HK-2 (cell line): ENCODE results near the gene FTSJ3.

Source experiments
- DNase-seq: peaks from one replicate; pipeline ENCODE4 v3.0.0-alpha.2; 2018; ENCODE audit not compliant: unreplicated experiment

The FTSJ3 gene

GRCh38 chr17:63842540-63843386, 15.3 kb upstream of the FTSJ3 start, which contains the start of gene SMARCD2:
Gene SMARCD2, minus strand, starts transcription at chr17:63842685. Its CDS starts 11 bp downstream, at chr17:63842674.
- peak; percentile 99 for DNase-seq

GRCh38 chr17:63842173-63842539, 14.7 kb upstream of the FTSJ3 start:
- peak; percentile 43 for DNase-seq

GRCh38 chr17:63841350-63842172, 14.1 kb upstream of the FTSJ3 start:
- peak; percentile 57 for DNase-seq

- DNase-seq = no peak
These were observed 13.3 kb upstream of the FTSJ3 start for GRCh38 chr17:63840591-63841349.

- no peak for DNase-seq
These were observed 11.2 kb upstream of the FTSJ3 start for GRCh38 chr17:63838631-63839171.

DNA sequence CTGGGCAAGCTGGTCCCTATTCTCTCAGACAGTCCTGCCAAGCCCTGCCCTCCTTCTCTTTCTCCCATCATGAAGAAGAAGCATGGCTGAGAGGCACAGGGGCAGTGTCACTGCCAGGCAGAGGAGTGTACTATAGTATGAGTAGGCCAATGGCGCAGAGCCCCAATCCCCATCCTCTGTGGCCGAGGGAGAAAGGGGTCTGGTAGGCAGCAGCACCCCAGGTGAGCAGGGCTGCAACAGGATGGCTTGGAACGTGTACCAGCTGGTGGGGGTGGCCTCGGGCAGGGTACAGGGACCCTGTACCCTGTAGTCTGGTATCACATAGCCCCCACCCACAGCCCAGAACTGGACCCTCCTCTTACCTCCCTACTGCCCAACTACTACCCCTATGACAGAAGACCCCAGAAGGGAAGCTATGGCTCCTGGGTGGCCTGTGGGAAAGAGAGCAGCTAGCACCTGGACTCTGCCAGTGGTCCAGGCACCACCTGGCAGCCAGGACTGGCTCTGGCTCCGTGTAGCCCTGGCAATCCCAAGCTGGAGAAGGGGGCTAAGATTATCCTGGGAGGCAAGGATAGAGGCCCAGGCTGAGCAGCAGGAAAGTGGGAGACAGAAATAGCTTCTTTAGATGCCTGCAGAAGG, 10.6 kb upstream of the FTSJ3 start:
- DNase-seq = no peak

DNA sequence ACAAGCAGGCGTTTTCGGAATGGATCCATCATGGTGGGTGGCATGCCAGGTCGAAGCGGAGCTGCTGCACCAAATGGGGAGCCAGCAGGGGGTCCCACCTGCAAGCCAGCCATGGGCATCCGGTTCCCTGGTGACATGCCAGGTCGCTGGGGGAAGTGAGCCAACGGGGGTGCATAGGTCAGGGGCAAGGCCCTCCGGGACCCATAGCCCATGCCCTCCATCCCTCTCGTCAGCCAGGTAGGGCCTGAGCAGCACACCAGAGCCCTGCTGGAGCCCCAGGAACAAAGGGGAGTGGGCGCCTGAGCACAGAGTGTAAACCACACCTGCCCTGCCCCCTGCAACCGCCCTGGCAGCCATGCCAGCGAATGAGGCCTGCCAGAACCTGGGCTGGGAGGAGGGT, 10.0 kb upstream of the FTSJ3 start:
- no peak for DNase-seq

DNA sequence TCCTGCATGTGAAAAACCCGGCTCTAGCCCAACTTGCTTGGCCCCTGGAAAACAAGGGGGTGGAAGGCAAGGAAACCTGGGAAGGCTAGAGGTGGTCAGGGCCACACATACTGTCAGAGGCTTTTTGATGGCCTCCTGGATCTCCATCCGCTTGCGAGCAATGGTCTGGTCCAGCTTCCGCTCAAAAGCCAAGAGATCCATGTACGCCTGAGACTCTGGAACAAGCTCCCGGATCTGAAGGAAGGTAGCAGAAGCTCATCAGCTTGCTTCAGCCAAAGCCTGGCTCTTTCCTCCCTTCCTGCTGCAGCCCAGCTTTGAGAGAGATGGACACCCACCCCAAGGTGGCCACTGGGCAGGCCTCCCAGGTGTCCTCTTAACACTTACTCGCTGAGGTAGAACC, 9.3 kb upstream of the FTSJ3 start:
- DNase-seq = no peak

DNA sequence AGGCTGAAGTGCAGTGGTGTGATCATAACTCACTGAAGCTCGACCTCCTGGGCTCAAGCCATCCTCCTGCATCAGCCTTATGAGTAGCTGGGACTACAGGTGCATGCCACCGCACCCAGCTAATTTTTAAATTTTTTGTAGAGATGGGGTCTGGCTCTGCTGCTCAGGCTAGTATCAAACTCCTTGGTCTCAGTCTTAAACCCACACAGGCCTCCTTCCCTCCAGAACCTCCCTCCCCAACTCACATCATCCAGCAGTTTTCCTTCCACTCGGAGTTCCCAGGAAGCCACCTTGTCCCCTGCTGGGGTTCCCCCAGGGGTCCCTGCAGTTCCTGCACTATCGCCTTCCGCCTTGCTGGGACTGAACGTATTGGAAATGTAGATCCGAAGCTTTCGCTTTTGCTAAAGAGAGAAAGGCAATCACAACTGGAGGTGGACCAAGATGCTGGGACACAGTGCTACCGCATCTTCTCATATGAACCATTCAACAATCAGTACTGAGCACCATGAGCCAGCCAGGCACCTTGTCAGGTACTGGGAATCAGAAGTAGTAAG, 7.8 kb upstream of the FTSJ3 start:
- no peak for DNase-seq

DNA sequence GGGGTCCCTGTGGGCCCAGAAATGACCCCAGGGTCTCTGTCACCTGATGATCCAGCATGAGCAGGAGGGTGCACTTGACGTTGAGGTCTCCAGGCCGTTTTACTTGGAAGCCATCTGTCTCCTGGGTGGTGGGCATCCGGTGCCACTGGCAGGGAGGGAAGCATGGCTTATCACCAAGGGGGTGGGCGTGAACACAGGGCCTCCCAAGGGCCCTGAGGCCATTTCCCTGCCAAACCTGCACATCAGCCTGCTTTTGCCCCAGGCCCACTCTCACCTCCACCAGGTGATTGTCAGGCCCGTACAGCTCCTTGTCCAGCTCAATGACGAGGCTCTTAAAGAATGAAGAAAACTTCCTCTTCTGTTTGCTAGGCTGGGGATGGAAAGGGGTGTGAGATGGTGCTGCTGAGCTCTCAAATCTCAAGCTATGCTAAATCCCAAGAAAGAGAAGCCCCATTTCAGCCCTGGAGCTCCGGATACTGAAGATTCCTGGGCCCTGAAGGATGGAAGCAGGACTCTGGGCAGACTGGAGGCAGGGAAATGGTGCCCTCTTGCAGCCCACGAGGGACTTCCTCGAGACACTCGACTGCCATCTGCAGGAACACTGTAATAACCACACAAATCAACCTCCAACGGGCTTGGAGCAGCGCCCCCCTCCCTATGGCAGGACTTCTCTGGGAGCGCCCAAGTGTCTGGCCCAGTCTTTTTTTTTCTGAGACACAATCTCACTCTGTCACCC, 7.1 kb upstream of the FTSJ3 start:
- peak; percentile 58 for DNase-seq

DNA sequence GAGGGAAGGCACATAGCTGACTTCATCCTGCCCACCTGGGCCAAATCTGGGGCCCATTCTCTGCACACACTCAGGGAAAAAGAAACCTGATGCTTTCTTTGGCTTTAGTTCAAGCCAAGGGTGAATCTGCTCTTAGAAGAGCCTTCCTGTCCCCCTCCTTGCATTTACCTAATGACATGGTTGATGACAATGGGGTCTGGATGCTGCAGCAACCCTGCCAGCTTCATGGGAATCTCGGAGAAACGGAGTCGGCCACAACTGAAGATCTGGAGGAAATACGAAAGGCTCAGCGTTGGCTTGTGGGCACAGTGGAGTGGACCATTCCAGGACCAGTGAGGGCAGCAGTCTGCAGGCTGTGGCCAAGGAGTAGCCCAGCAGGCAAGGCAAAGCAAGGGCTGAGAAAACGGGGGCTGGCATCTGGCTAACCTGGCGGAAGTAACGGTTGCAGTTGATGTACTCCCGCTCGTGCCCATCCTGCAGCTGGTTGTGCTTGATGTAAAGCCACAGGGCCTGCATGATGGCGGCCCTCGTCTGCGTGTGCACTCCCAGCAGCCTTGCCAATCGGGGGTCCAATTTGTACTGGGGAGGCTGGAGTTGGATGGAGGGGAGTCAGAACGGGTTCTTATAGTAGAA, 6.4 kb upstream of the FTSJ3 start:
- DNase-seq = no peak

DNA sequence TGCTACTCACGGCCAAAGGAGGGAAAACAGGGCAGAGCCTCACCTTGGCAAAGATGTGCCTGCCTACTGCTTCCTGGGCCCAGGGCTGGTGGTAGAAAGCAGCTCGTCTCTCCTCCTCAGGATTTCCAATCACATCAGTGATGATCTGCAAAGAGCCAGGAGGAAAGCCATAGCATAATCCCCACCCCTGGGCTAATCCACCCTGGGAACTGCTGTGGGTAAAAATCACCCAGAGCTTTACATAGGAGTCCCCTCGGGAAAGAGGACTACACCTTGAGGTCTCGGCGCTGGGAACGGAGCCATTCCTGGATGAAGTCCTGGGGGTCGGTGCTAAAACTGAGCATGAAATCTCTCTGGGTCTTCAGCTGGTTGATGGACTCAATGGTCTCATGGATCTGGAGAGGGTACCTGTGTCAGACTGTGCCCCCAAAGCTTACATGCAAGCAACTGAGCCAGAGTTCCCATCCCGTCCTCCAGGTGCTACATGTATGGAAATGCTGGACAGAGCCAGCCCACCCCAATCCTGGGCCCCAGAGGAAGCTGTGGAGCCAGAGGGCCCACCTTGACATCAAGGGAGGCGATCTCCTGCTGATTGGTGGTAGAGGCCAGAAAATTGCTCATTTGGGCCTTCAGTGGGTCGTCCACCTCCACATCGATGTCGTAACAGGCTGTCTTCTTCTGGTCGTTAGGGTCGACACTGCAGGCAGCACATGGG, 5.7 kb upstream of the FTSJ3 start:
- DNase-seq = no peak

DNA sequence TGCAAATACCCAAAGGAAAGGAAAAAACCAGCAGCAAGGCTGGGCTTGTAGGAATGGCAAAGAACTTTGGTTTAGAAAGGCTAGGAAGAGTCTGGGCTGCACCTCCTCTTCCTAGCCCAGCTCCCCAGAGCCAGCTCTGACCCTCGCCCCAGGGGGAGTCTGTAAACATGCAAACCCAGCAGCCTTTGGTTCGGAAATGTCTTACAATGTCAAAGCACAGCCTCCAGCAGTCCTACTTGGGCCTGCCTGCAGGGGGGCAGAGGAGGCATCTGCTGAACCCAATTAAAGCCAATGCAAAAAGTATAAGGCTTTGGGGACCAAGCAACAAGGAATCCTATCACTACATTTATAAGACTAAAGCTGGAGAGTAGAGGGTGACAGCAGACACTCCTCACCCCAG, 5.0 kb upstream of the FTSJ3 start:
- no peak for DNase-seq

DNA sequence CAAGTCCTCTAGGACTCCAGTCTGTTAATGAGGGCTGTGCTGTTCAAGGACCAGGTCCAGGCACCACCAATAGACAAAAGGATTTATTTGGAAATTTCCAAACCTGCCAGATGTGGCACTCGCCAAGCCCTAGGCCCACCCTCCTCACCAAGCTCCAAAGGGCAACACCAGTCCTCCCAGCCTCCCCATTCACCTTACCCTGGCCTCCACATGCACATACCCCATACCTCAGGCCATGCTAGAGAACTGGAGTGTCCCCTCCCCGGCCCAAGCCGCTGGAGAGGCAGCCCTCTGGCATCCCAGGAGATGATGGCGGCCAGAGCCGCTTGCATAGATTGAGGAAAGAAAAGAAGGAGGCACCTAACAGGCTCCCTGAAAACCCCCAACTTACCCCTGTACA, 4.6 kb upstream of the FTSJ3 start:
- DNase-seq = no peak

DNA sequence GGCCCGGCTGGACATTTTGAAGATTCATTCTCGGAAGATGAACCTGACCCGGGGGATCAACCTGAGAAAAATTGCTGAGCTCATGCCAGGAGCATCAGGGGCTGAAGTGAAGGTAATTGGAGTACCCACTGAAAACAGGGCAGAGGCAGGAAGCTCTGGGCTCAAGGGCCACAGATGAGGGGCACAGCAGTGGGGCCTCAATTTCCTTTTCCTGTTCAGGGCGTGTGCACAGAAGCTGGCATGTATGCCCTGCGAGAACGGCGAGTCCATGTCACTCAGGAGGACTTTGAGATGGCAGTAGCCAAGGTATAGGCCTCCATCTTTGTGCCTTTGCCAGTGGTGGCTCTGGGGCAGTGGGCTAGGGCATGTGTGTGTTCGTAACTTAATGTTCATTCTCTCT, 4.0 kb upstream of the FTSJ3 start:
- no peak for DNase-seq

- no peak for DNase-seq
These were observed 3.5 kb upstream of the FTSJ3 start for GRCh38 chr17:63830904-63831491.

DNA sequence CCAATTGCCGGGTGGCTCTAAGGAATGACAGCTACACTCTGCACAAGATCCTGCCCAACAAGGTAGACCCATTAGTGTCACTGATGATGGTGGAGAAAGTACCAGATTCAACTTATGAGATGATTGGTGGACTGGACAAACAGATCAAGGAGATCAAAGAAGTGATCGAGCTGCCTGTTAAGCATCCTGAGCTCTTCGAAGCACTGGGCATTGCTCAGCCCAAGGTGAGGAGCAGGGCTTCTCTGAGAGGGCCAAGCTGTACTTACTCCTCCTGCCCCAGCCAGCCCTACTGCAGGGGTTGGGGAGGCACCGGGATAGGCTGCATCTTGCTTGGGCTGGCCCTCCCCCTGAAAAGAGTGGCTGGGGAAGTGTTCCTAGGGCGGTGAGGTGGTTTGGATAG, 2.8 kb upstream of the FTSJ3 start:
- no peak for DNase-seq

GRCh38 chr17:63828936-63829335, 1.5 kb upstream of the FTSJ3 start:
- no peak for DNase-seq

GRCh38 chr17:63827801-63828221, 348 bp upstream of the FTSJ3 start:
- no peak for DNase-seq
